Keratinocyte (primary cell): ENCODE data around the gene POLR1H. TPM values are rescaled to one million over a fixed set of nuclear protein-coding genes. Genes with fewer than 3 reads are reported as not detected.

Experiments used
- DNase-seq: peaks from one replicate; pipeline ENCODE4 v3.0.0-alpha.2; 2011; ENCODE audit warnings: low read depth, missing footprints, low spot score
- FAIRE-seq: peaks from 2 replicates; lab custom pipeline; 2011; peaks lifted over from hg19 to GRCh38; lab: Jason Lieb, UNC
- H2AFZ ChIP-seq: 2 replicates; pipeline ENCODE4 v1.6.0; 2012; ENCODE audit warnings: low read length, control low read depth, inconsistent platforms; ENCODE audit not compliant: control insufficient read depth
- H3K27ac ChIP-seq: 2 replicates; pipeline ENCODE4 v1.5.1; 2011; ENCODE audit warnings: low read length; ENCODE audit not compliant: control insufficient read depth, insufficient read depth
- H3K27me3 ChIP-seq: 3 replicates; pipeline ENCODE4 v1.6.0; 2011; ENCODE audit warnings: low read length; ENCODE audit not compliant: control insufficient read depth, insufficient read depth; ENCODE audit errors: extremely low read depth
- H3K36me3 ChIP-seq, 2 experiments: 2 replicates in 1 of 2; 3 replicates in 1 of 2; pipeline ENCODE4 v1.5.1; 2011; ENCODE audit warnings: low read length in 2 of 2, mild to moderate bottlenecking in 1 of 2; ENCODE audit not compliant: control insufficient read depth in 2 of 2, insufficient read depth in 2 of 2; ENCODE audit errors: extremely low read depth in 1 of 2
- H3K4me1 ChIP-seq: 3 replicates; pipeline ENCODE4 v1.5.1; 2011; ENCODE audit warnings: low read length; ENCODE audit not compliant: control insufficient read depth, insufficient read depth; ENCODE audit errors: extremely low read depth
- H3K4me2 ChIP-seq: 3 replicates; pipeline ENCODE4 v1.6.0; 2011; ENCODE audit warnings: low read depth, low read length; ENCODE audit not compliant: control insufficient read depth, insufficient read depth; ENCODE audit errors: extremely low read depth
- H3K4me3 ChIP-seq, 3 experiments: fragments of 200-600 bp in 1 of 3; sonication (generic) in 1 of 3; 2 replicates in 2 of 3; 3 replicates in 1 of 3; pipeline ENCODE4 v1.5.1; 2011 to 2016; ENCODE audit warnings: low read length in 3 of 3, mild to moderate bottlenecking in 3 of 3, control low read depth in 2 of 3, inconsistent platforms in 1 of 3, low read depth in 1 of 3, mixed read lengths in 1 of 3, mixed run types in 1 of 3, moderate library complexity in 1 of 3; ENCODE audit not compliant: control insufficient read depth in 2 of 3, insufficient read depth in 2 of 3; ENCODE audit errors: extremely low read depth in 1 of 3
- H3K79me2 ChIP-seq: 2 replicates; pipeline ENCODE4 v1.6.0; 2012; ENCODE audit warnings: low read length; ENCODE audit not compliant: control insufficient read depth, insufficient read depth
- H3K9ac ChIP-seq: 3 replicates; pipeline ENCODE4 v1.6.0; 2011; ENCODE audit warnings: low read length; ENCODE audit not compliant: control insufficient read depth, insufficient read depth; ENCODE audit errors: extremely low read depth
- H3K9me1 ChIP-seq: 3 replicates; pipeline ENCODE4 v1.6.0; 2011; ENCODE audit warnings: low read length; ENCODE audit not compliant: control insufficient read depth, insufficient read depth; ENCODE audit errors: extremely low read depth
- H3K9me3 ChIP-seq: 2 replicates; pipeline ENCODE4 v1.5.1; 2012; ENCODE audit warnings: low read depth, low read length; ENCODE audit not compliant: control insufficient read depth
- H4K20me1 ChIP-seq: 3 replicates; pipeline ENCODE4 v1.6.0; 2011; ENCODE audit warnings: low read length; ENCODE audit not compliant: control insufficient read depth, insufficient read depth; ENCODE audit errors: extremely low read depth
- EZH2 ChIP-seq: IDR thresholded peaks from one replicate; pipeline ENCODE4 v1.6.1; 2012; ENCODE audit warnings: inconsistent platforms, mild to moderate bottlenecking, low read length, moderate library complexity
- dilution Hi-C: fragments of 300-500 bp; cut with MboI; formaldehyde crosslinking; loops from one replicate; pipeline ENCODE4 v1.7.0; 2020; ENCODE audit warnings: low sequenced_read_pairs; ENCODE audit not compliant: extremely low pct_ligation_motif_present
- polyA plus RNA-seq, 5 experiments: library from polyadenylated mRNA; depleted of rRNA in 3 of 5; stranded (reverse) in 3 of 5; stranded (forward) in 1 of 5; unstranded in 1 of 5; fragments of >200 nt; gene quantifications; 1 replicate in 1 of 5; 2 replicates in 3 of 5; 3 replicates in 1 of 5; pipeline versions ENCODE4 v1.2.1 to v1.2.3, GENCODE V29; 2011 to 2012; ENCODE audit warnings: missing spikeins in 2 of 5, low read depth in 1 of 5, low replicate concordance in 1 of 5
- TF ChIP-seq, protein P1 (sequence below), 3 experiments: IDR thresholded peaks in 1 of 3; conservative IDR thresholded peaks in 1 of 3; optimal IDR thresholded peaks in 1 of 3; 2 replicates in 2 of 3; 3 replicates in 1 of 3; pipeline versions ENCODE3 to v1.5.1; 2011; ENCODE audit warnings: low read length in 3 of 3, mild to moderate bottlenecking in 3 of 3, moderate library complexity in 2 of 3, control low read depth in 1 of 3, inconsistent platforms in 1 of 3; ENCODE audit not compliant: insufficient read depth in 2 of 3; ENCODE audit errors: extremely low read depth in 1 of 3

Gene POLR1H
- polyA plus RNA-seq, 1 donor (not counting 4 experiments of a cell fraction or from before 2014, with no cell fraction given), result 28.8 TPM

DNA sequence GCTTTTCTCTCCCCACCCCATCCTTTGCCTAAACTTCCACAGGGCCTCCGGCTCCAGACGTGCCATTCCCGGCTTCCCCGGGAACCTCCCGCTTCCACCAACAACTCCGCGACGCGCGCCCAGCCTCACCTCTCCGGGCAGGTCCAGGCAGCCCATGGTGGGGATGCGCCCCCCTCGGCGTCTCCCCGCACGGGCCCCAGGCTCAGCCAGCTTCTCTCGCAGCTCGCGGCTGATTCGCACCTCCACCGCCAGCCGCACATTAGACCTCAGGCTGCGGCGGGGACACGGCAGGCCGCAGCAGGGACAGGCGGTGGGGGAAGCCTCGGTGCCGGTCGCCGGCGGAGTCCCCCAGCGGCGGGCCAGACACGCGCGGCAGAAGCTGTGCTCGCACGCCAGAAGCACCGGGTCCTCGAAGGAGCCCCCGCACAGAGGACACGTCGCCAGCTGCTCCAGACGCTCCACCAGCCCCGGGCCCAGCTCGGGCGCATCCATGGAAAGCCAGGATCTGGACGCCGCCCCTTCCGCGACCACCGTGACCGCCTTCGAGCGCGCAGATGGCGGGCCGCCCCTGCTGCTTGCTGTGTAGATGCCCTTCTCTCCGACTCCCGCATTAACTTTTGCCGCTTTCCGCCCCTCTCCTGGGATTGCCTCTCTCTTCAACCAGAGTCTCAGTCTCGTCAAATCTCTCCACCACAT, 14.2 kb downstream of the POLR1H start, which contains the start of gene RNF39:
RNF39 (minus strand) TSS at position 676 of the 696 bp plus-strand sequence; CDS start at position 492, 184 bp downstream.
- Histone ChIP-seq H4K20me1 (no peaks in the 10 kb centered on the region), H3K79me2 (no peaks in the 10 kb centered on the region), H3K9me3 (no peaks in the 10 kb centered on the region), H3K27ac (peak within 1 kb of the TSS; percentile 63), H3K9ac (peak within 1 kb of the TSS; percentile 74), H3K4me1 (peaks cover 15% of the 10 kb centered on the region), H3K36me3 (peaks cover 4 to 5% of the 10 kb centered on the region in 2 experiments), H3K9me1 (no peaks in the 10 kb centered on the region), H3K27me3 (peaks cover 4% of the 10 kb centered on the region), H3K4me2 (peak within 1 kb of the TSS; percentile 95), H2AFZ (peak within 1 kb of the TSS; percentile 63), H3K4me3 (peak within 1 kb of the TSS; percentile 59 to 90 (median 77))
- TF ChIP-seq, protein P1, sequence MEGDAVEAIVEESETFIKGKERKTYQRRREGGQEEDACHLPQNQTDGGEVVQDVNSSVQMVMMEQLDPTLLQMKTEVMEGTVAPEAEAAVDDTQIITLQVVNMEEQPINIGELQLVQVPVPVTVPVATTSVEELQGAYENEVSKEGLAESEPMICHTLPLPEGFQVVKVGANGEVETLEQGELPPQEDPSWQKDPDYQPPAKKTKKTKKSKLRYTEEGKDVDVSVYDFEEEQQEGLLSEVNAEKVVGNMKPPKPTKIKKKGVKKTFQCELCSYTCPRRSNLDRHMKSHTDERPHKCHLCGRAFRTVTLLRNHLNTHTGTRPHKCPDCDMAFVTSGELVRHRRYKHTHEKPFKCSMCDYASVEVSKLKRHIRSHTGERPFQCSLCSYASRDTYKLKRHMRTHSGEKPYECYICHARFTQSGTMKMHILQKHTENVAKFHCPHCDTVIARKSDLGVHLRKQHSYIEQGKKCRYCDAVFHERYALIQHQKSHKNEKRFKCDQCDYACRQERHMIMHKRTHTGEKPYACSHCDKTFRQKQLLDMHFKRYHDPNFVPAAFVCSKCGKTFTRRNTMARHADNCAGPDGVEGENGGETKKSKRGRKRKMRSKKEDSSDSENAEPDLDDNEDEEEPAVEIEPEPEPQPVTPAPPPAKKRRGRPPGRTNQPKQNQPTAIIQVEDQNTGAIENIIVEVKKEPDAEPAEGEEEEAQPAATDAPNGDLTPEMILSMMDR (optimal IDR thresholded peaks at IDR 0.05 in 1 of 3, IDR thresholded peaks at IDR 0.05 in 1 of 3, conservative IDR thresholded peaks at IDR 0.05 in 1 of 3; ENCODE audit: extremely low read depth in 1 of 3, insufficient read depth in 2 of 3, low read length in 3 of 3), result no peak
- no peak for TF ChIP-seq EZH2
- dilution Hi-C loops, result loop anchor here (10.0 kb wide), 1 partner anchor 60 kb away; the partner anchor contains the start of gene TRIM40
- FAIRE-seq (no peak), DNase-seq (no peak)

DNA sequence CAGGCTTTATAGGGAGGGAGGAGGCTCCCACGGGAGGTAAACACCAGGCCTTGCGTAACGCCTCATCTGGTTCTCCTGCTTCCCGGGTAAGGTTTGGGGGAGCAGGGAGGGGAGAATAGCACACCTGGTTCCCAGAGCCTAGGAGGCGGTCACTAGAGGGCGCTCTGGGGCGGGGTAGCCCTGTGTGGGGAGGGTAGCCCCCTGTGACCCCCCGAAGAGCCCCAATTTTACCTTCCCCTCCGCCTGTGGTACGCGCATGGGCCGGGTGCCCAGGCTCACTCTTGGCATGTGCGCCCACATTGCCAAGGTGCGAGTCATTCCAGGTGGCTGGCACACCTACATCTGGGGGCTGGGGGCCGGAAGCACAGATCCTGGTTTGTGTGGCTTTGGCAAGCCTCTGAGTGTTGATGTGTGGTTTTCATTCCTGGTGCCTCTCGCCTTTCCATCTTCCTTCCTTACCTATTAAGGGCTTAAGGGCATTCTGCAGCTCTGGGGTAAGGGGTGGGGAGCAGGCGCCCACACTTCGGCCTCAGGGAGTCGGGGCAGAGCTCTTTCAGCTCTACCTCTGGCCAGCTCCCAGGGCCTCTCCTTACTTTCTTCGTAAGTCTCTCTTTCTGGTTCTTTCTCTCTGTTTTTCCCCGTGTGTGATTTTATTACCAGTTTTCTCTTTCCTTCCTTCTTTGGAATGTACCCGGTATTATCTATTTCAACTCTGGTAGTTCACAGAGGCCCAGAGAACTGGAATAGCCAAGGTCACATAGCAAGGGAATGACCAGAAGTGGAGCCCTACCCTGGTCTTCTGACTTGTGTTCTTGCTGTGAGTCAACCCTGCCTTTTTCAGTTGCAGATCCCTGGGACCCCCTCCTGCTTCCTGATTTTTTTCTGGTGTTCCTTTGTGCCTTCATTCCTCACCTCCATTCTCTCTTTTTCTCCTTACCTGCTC, 15.0 kb downstream of the POLR1H start:
- peak; percentile 92 for FAIRE-seq
- H3K9ac ChIP-seq, result peak overlapping the region; percentile 74
- H3K27ac ChIP-seq, result peak overlapping the region; percentile 63

More for the DNA sequence above, 15.0 kb downstream of the POLR1H start:
- Histone ChIP-seq H3K36me3 (no peaks in the 10 kb centered on the region), H3K4me3 (peak overlapping the region; percentile 59 to 90 (median 77)), H4K20me1 (no peaks in the 10 kb centered on the region), H3K4me1 (peaks cover 15% of the 10 kb centered on the region), H2AFZ (peak overlapping the region; percentile 63), H3K9me1 (no peaks in the 10 kb centered on the region), H3K79me2 (no peaks in the 10 kb centered on the region), H3K27me3 (peaks cover 4% of the 10 kb centered on the region), H3K9me3 (no peaks in the 10 kb centered on the region), H3K4me2 (peak overlapping the region; percentile 95)
- peak; percentile 85 for DNase-seq
- no peak for TF ChIP-seq EZH2
- TF ChIP-seq, protein P1 (optimal IDR thresholded peaks at IDR 0.05 in 1 of 3, IDR thresholded peaks at IDR 0.05 in 1 of 3, conservative IDR thresholded peaks at IDR 0.05 in 1 of 3; ENCODE audit: extremely low read depth in 1 of 3, insufficient read depth in 2 of 3, low read length in 3 of 3), result peak; percentile 48 to 63 (median 56)
- dilution Hi-C loops, result loop anchor here (10.0 kb wide), 1 partner anchor 59 kb away; the partner anchor contains the start of gene TRIM40
